HEK293T (cell line): ENCODE measurements around the gene CLK2.

Source experiments
- CTCF ChIA-PET: fragments of 350-600 bp; formaldehyde crosslinking; extraction: SDS; loops from one replicate; lab custom pipeline; 2021; ENCODE audit warnings: antibody characterized with exemption, inconsistent platforms; lab: Yijun Ruan, JAX
- POLR2A ChIA-PET: fragments of 350-600 bp; formaldehyde crosslinking; extraction: SDS; loops from one replicate; lab custom pipeline; 2020; ENCODE audit warnings: antibody characterized with exemption, inconsistent platforms; lab: Yijun Ruan, JAX
- DNase-seq: peaks from one replicate; pipeline ENCODE4 v3.0.0; 2012; ENCODE audit warnings: mixed read lengths; ENCODE audit errors: extremely low spot score
- ARNT ChIP-seq: fragments of 450-650 bp; IDR thresholded peaks from 2 replicates; pipeline ENCODE4 v1.6.1; 2017; ENCODE audit warnings: mild to moderate bottlenecking
- BHLHE40 ChIP-seq: fragments of 450-650 bp; IDR thresholded peaks from 2 replicates; pipeline ENCODE4 v1.6.1; 2016; ENCODE audit warnings: mild to moderate bottlenecking, moderate library complexity, borderline replicate concordance
- CTBP1 ChIP-seq: fragments of 450-650 bp; IDR thresholded peaks from 2 replicates; pipeline ENCODE4 v1.6.1; 2016; ENCODE audit warnings: borderline replicate concordance
- ELF4 ChIP-seq: fragments of 450-650 bp; IDR thresholded peaks from 2 replicates; pipeline ENCODE4 v1.6.1; 2017; ENCODE audit warnings: antibody characterized with exemption
- FOXA1 ChIP-seq: fragments of 450-650 bp; IDR thresholded peaks from 2 replicates; pipeline ENCODE4 v1.6.1; 2016; ENCODE audit warnings: mild to moderate bottlenecking
- FOXK2 ChIP-seq: fragments of 450-650 bp; IDR thresholded peaks from 2 replicates; pipeline ENCODE4 v1.6.1; 2016; ENCODE audit warnings: mild to moderate bottlenecking
- FOXM1 ChIP-seq: fragments of 450-650 bp; IDR thresholded peaks from 2 replicates; pipeline ENCODE4 v1.6.1; 2017; ENCODE audit warnings: mild to moderate bottlenecking, borderline replicate concordance
- HDGF ChIP-seq: fragments of 450-650 bp; IDR thresholded peaks from 2 replicates; pipeline ENCODE4 v1.6.1; 2017; ENCODE audit warnings: antibody characterized with exemption, borderline replicate concordance
- L3MBTL2 ChIP-seq: fragments of 450-650 bp; conservative IDR thresholded peaks from 2 replicates; pipeline ENCODE4 v1.6.1; 2016; ENCODE audit warnings: mild to moderate bottlenecking
- LEF1 ChIP-seq: fragments of 450-650 bp; IDR thresholded peaks from 2 replicates; pipeline ENCODE4 v1.6.1; 2017; ENCODE audit warnings: mild to moderate bottlenecking, borderline replicate concordance
- NFRKB ChIP-seq: fragments of 450-650 bp; IDR thresholded peaks from 2 replicates; pipeline ENCODE4 v1.6.1; 2016; ENCODE audit warnings: mild to moderate bottlenecking, moderate library complexity
- SP1 ChIP-seq: fragments of 450-650 bp; IDR thresholded peaks from 2 replicates; pipeline ENCODE4 v1.6.1; 2017
- SUZ12 ChIP-seq: fragments of 450-650 bp; IDR thresholded peaks from 2 replicates; pipeline ENCODE4 v1.6.1; 2016; ENCODE audit warnings: mild to moderate bottlenecking
- TARDBP ChIP-seq: fragments of 450-650 bp; IDR thresholded peaks from 2 replicates; pipeline ENCODE4 v1.6.1; 2016
- ZNF384 ChIP-seq: fragments of 450-650 bp; IDR thresholded peaks from 2 replicates; pipeline ENCODE4 v1.6.1; 2016
- TF ChIP-seq, protein P1 (sequence below): fragments of 450-650 bp; IDR thresholded peaks from 2 replicates; pipeline ENCODE4 v1.6.1; 2016

The CLK2 gene

DNA sequence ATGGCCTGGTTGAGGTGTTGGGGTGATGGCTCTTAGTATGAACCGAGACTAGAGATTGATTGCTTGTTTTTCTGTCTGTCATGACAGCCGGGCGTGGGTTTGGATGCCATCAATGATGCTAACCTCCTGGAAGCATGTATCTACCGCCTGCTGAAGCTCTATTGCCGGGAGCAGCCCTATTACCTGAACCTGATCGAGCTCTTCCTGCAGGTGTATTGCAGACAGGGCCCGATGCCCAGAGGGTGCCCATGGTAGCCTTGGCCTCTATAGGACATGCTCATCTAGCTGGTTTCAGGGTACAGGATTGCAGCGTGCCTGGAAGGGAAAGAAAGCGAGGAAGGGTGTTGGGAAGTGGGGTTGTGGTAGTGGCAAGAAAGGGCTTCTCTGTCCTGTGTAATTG, 44.8 kb upstream of the CLK2 start:
- ChIA-PET POLR2A (interaction anchor here (0.9 to 2.2 kb wide), 5 partner anchors 10 to 124 kb away, joined by 4 to 8 read pairs (median 5); partner anchors contain the start of genes CLK2 and FDPS), CTCF (interaction anchor here (1.3 to 3.1 kb wide), 2 partner anchors 39 to 67 kb away, joined by 3 to 12 read pairs; no protein-coding TSS in a partner anchor)
- TF ChIP-seq LEF1 (no peak), ZNF384 (no peak), ARNT (no peak), BHLHE40 (no peak), SP1 (no peak), FOXM1 (no peak), FOXK2 (no peak), L3MBTL2 (no peak), NFRKB (no peak)
- TF ChIP-seq, protein P1, sequence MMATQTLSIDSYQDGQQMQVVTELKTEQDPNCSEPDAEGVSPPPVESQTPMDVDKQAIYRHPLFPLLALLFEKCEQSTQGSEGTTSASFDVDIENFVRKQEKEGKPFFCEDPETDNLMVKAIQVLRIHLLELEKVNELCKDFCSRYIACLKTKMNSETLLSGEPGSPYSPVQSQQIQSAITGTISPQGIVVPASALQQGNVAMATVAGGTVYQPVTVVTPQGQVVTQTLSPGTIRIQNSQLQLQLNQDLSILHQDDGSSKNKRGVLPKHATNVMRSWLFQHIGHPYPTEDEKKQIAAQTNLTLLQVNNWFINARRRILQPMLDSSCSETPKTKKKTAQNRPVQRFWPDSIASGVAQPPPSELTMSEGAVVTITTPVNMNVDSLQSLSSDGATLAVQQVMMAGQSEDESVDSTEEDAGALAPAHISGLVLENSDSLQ = no peak
- DNase-seq = no peak

- no peak for DNase-seq
- TF ChIP-seq TARDBP (no peak), FOXM1 (no peak), NFRKB (no peak), FOXK2 (no peak), FOXA1 (no peak), ZNF384 (no peak), L3MBTL2 (no peak), SUZ12 (no peak)
- CTCF ChIA-PET = interaction anchor here (1.3 to 3.1 kb wide), 2 partner anchors 38 to 66 kb away, joined by 3 to 12 read pairs; no protein-coding TSS in a partner anchor
- POLR2A ChIA-PET = interaction anchor here (0.8 to 1.3 kb wide), 3 partner anchors 9 to 66 kb away, joined by 3 to 5 read pairs (median 4); partner anchors contain the start of gene FDPS
Measured at GRCh38 chr1:155316922-155317321, 43.6 kb upstream of the CLK2 start.

DNA sequence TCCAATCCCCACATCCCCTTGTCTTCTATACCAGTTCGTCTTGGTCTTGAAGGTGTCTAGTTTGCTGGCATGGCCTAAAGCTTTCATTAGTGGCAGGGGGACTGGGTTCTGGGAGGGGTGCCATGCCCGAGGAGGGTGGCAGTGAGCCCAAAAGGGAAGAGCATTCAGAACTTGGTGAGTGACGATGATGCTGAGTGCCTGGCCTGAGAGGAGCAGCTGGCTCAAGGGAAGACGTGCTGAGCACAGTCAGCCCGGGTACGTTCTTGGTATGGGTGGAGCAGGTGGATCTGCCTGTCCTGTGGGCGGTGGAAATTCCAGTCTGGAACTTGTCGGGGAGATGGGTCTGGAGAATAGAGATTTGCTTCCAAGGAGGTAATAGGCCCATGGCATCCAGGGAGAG, 40.0 kb upstream of the CLK2 start:
- TF ChIP-seq TARDBP = no peak
- no peak for TF ChIP-seq L3MBTL2
- TF ChIP-seq SP1 = no peak
- no peak for TF ChIP-seq SUZ12
- TF ChIP-seq HDGF = no peak
- TF ChIP-seq FOXA1 = no peak
- no peak for TF ChIP-seq FOXK2
- no peak for TF ChIP-seq ARNT
- DNase-seq = no peak
- ChIA-PET POLR2A (interaction anchor here (1.2 to 2.6 kb wide), 2 partner anchors 11 to 51 kb away, joined by 3 to 11 read pairs; partner anchors contain the start of gene SCAMP3), CTCF (interaction anchor here (1.5 kb wide), 1 partner anchor 9 kb away, joined by 4 read pairs; no protein-coding TSS in a partner anchor)

- POLR2A ChIA-PET = interaction anchor here (1.2 kb wide), 1 partner anchor 13 kb away, joined by 3 read pairs; no protein-coding TSS in a partner anchor
- peak; percentile 31 for DNase-seq
- CTCF ChIA-PET = no interaction called here
- TF ChIP-seq NFRKB = no peak
- no peak for TF ChIP-seq ARNT
- TF ChIP-seq FOXK2 = no peak
- TF ChIP-seq, protein P1 = no peak
- no peak for TF ChIP-seq FOXM1
- TF ChIP-seq L3MBTL2 = no peak
- no peak for TF ChIP-seq ZNF384
- no peak for TF ChIP-seq ELF4
- no peak for TF ChIP-seq SUZ12
- no peak for TF ChIP-seq SP1
- TF ChIP-seq LEF1 = no peak
- TF ChIP-seq CTBP1 = no peak
- TF ChIP-seq HDGF = no peak
Measured at GRCh38 chr1:155309423-155310021, 36.2 kb upstream of the CLK2 start.

- ChIA-PET POLR2A (interaction anchor here (0.6 to 1.9 kb wide), 15 partner anchors 8 to 282 kb away, joined by 3 to 17 read pairs (median 5); partner anchors contain the start of genes CLK2, ENTREP3, HCN3 and SCAMP3), CTCF (interaction anchor here (1.1 to 4.2 kb wide), 3 partner anchors 16 to 136 kb away, joined by 3 to 29 read pairs (median 3); partner anchors contain the start of gene KRTCAP2)
- TF ChIP-seq HDGF (no peak), ELF4 (peak; percentile 53), BHLHE40 (no peak), ARNT (no peak), L3MBTL2 (peak; percentile 92), FOXM1 (no peak), TARDBP (peak; percentile 71; the same call in 1 of the 2 replicates), NFRKB (no peak), SUZ12 (no peak), LEF1 (no peak), ZNF384 (no peak), FOXK2 (no peak), FOXA1 (no peak), CTBP1 (no peak), SP1 (no peak)
- TF ChIP-seq, protein P1 = peak; percentile 97
- DNase-seq = peak; percentile 98
Measured at GRCh38 chr1:155308493-155309422, 35.5 kb upstream of the CLK2 start, which contains the start of gene FDPS. FDPS (plus strand) TSS chr1:155308866; CDS start chr1:155309790, 924 bp downstream.
